NCI-H1694 (cell line): ENCODE measurements around the gene SYN1.
"Not testable (repeated sequence)": the region's sequence is repeated elsewhere in the genome, so short reads cannot be mapped to it uniquely, and the experiment has no call there.

Experiments used
- DNase-seq: peaks from one replicate; lab custom pipeline; 2025; lab: John Stamatoyannopoulos, UW

Gene SYN1

DNA sequence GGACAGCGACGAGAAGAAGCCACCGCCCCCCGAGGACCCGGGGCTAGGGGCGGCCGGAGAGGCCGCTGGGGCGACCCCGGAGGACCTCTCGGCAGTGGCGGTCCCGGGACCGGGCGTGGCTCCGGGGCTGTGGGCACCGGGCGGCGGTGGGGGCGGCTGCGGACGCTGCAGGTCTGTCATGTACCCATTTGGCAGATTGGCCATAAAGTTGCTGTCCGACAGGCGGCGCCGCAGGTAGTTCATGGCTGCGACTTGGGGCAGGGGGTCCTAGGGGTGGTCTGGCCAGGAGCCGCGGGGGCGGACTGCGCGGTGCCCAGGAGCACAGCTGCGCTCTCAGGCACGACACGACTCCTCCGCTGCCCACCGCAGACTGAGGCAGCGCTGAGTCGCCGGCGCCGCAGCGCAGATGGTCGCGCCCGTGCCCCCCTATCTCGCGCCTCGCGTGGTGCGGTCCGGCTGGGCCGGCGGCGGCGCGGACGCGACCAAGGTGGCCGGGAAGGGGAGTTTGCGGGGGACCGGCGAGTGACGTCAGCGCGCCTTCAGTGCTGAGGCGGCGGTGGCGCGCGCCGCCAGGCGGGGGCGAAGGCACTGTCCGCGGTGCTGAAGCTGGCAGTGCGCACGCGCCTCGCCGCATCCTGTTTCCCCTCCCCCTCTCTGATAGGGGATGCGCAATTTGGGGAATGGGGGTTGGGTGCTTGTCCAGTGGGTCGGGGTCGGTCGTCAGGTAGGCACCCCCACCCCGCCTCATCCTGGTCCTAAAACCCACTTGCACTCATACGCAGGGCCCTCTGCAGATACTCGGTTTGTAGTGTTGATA, at the start of gene SYN1:
Gene SYN1, minus strand, starts transcription at position 372 of the 817 bp plus-strand sequence. Its CDS starts 129 bp downstream, at position 243.
- peak; percentile 42 for DNase-seq

- not testable (repeated sequence) for DNase-seq
These were observed 46.1 kb upstream of the SYN1 start for GRCh38 chrX:47665797-47666196.

GRCh38 chrX:47664737-47665136, 45.1 kb upstream of the SYN1 start:
- no peak for DNase-seq

- no peak for DNase-seq
These were observed 42.5 kb upstream of the SYN1 start for GRCh38 chrX:47662144-47662657.

DNA sequence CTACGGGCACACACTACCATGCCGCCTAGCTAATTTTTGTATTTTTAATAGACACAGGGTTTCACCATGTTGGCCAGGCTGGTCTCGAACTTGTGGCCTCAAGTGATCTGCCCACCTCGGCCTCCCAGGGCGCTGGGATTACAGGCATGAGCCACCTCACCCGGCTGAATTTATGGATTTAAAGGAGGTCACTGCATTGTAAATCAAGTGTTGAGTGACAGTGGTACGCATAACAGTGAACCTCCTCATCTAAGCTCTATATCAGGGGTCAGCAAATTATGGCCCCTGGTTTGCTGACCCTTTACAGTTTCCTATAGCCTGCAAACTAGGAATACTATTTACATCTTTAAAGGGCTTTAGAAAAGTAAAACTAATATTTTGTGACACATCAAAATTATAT, 41.9 kb upstream of the SYN1 start:
- DNase-seq, result no peak

DNA sequence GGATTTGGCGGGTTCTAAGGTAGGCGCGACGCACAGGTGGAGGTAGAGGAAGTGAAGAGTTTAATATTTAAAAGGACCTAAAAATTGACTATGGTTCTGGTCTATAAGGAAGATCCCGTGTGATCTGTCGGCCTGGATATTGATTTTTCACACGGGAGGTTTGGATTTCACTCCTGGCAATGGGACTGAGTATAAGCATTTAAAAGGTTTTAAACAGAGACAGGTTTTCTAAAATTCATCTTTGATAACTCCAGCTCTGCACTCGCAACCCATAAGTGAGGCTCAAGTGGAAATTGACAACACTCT, 39.7 kb upstream of the SYN1 start:
- DNase-seq, result no peak

DNA sequence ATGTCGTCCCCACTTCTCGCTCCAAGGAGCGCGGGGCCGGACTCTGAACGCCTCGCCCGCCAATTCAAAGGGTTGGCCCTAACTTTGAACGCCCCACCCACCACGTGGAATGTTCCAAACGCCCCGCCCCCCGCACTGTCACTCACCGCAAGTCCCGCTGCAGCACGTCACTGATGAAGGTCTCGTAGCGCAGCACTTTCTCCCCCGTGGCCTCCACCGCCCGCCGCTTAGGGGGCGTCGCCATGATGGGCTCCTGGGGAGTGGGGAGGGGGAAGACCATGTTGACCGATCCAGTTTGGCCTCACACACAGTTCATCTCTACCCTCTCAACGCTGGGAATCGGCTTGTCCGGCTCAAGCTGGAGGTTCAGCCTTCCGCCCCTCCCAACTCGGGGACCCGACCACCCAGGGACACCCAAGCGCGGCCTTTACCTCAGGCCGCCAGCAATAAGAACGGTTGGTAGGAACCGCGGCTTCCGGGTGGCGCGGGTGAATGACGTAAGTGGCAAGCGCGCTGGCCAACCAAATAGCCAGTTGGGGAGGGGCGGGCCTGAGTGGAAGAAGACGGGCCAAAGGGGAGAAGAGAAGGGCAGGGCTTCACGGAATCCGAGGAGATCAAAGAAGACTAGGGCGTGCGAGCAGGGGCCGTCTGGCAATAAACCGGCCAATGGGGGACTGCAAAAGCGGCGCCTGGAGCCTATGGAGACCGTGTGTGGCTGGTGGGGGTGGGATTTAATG, 39.2 kb upstream of the SYN1 start, which contains the start of gene UXT:
Gene UXT, minus strand, starts transcription at position 497 of the 737 bp plus-strand sequence. Its CDS starts 253 bp downstream, at position 244.
- peak; percentile 89 for DNase-seq

DNA sequence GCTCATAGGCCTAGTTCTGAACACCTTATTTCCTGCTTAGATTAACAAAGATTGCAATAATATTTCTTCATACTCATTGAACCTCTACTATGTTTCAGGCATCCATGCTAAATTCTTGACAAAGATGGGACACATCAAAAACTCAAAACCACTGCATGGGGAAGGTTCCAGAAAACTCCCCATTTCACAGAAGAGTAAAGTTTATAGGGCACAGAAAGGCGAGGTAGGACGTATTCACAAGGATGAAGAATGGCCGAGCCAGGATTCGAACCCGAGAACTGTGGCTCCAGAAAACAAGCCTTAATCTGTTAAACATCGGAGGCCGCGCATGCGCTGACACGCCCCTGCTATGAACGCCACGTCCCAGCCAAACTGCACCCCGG, 38.6 kb upstream of the SYN1 start:
- DNase-seq, result no peak

DNA sequence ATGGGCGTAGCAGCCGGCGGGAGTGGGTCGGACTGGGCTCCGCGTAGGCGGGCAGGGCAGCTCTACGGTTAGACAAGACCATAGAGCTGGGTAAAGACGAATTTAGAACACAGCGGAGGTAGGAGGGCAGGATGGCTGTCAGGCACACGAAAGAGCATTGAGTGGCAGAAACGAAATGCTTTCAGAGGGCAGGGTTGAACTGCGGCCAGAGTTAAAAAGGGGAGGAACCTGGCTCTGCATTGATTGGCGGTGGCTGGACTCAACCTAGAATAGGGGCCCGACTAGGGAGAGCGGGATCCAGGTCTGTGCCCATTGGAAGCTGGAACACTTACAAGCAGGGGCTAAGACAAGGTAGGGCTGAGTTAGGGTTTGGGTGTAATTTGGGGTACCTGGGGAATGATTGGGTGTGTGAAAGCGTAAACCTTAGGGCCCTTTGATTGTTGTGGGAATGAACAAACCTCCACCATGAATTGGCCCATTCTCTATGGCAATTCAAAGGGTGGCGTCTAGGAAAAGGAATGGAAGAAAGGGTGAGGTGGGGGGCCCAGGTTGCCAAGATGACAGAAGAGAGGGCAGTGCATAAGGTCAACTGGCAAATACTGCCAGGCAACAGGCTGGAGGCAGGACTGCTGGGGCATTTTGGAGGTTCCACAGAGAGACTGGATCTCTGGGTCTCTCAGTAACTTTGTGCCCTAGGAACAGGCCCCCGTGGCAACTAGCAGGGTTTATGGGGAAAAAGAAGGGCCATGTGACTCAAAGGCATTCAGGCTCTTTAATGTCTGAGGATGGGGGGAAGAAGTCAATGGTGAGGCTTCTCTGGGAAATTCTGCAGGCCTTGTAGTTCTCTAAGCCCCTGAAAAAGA, 31.6 kb upstream of the SYN1 start:
- DNase-seq, result no peak

- DNase-seq, result peak; percentile 97
These were observed 30.7 kb upstream of the SYN1 start, which contains the start of gene ELK1 for GRCh38 chrX:47650164-47651042. Gene ELK1, minus strand, starts transcription at chrX:47650563. Its CDS starts 9,122 bp downstream, at chrX:47641441.

DNA sequence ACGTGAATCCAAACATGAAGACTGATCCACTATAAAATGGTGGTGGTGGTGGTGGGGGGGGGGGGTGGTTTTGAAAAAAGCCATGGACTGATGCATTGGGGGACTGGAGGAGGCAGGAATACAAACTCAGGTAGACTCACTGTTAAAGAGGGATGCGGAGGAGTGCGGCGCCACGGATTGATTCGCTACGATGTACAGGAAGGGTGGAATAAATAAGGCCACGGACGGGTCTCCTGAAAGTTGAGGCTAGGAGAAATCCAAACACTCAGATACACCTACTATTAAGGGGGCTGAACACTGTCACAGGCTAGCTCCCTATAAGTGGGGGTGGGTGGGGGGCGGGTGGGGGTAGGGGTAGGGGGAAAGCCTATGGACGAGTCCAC, 30.1 kb upstream of the SYN1 start:
- no peak for DNase-seq

DNA sequence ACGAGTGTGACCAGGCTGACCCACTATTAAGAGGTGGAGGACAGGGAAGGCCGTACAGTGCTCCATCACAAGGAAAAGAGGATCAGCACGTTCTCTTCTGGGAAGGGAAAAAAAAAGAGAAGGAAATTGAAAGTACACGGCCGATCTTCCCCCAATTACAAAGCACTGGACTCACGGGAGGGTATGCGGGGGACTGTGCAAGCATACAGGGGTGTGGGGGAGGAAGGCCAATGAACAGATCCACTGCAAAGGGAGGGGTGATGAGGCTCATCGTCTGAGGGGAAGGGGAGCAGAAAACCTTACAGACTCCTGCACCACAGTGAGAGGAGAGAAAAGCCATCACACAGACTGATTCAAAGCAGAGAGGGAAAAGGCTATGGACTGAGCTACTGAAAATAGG, 29.6 kb upstream of the SYN1 start:
- no peak for DNase-seq

DNA sequence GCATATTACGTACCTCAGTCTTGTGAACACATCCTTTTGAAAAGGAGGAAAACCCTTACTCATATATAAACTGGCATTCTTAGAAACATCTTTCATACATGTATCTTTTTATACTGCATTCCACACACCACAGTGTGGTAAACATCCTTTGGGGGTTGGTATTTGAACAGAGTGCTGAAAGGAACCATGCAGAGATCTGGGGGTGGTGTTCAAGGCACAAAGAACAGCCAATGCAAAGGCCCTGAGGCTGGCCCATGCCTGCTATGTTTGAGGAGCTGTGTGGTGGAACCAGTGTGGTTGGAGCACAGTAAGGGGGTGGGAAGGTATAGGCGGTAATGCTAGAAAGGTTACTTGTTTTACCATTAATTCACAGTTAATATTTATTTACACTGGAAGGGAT, 28.7 kb upstream of the SYN1 start:
- DNase-seq, result no peak

DNA sequence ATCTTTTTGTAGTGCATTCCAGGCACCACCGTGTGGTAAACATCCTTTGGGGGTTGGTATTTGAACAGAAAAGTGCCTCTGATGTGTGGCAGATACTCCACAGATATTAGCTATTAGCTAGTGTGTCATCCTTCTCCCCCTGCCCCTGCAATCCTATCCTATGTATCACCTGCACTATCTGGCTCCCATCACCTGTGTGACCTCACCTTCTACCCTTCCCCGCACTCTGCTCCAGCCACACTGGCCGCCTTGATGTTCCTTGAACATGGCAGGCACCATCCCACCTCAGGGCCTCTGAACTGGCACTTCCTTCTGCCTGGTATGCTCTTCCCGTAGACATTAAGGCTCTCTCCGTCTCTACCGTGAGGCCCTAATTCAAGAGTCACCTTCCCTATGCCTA, 27.0 kb upstream of the SYN1 start:
- DNase-seq, result no peak

- no peak for DNase-seq
These were observed 25.9 kb upstream of the SYN1 start for GRCh38 chrX:47645530-47645929.

DNA sequence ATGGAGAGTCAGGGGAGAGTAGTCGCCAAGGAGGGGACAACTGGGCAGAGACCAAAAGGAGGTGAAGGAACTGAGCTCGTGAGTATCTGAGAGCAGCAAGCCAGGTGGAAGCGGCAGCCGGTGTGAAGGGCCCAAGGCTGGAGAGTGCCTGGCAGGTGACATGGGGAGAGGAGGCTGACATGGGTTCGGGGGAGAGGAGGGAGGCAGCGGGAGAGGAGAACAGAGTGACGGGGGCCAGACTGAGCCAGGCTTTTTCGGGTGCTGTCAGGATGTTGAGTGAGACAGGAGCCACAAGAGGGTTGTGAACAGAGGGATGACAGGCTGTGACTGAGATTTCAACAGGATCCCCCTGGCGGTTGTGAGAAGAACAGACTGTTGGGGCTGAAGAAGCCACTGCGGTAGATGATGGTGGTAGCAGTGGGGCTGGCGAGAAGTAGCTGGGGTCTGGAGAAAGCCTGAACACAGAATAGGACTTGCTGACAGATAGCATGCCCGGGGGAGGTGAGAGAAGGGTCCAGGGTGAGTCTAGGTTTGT, 25.0 kb upstream of the SYN1 start:
- peak; percentile 35 for DNase-seq

DNA sequence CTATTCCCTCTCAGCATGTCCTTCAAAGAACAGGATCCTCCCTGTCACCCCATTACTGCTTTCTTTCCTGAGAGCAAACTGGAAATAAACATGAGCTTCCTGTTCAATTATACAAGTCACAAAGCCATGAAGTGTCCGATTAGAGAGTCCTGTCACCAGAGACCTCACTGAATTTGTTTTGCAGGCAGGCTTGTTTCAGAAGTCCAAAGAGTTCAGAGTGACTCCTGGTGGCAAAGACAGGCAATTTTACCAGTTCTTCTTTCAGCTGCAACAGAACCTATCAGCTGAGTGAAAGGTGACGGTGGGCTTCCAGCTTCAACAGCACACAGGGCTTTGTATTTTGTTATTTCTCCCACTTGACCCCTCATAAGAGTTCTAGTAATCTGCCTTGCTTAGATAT, 24.3 kb upstream of the SYN1 start:
- DNase-seq, result no peak

GRCh38 chrX:47638816-47639215, 19.2 kb upstream of the SYN1 start:
- no peak for DNase-seq

GRCh38 chrX:47637546-47638195, 18.0 kb upstream of the SYN1 start:
- DNase-seq, result no peak

GRCh38 chrX:47634871-47635575, 15.4 kb upstream of the SYN1 start:
- DNase-seq, result no peak
